ENCODE results near the gene ZBTB14.

The ZBTB14 gene

DNA sequence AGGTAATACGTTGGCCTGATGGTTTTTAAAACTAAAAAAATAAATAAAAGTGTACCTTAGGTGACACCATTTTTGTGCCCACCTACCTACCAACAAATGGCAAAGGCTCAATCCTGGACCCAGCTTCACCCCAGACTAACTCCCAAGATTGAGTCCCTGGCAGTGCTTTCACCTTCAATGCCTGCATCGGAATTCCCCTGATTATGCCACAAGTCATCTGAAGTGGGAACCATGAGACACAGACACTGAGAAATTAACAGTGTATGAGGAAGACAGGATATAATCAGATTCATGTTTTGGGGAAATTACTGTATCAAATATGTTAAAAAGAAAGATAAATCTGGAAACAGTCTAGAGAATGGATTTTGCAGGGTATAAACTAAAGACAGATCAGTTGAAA lies 41.6 kb downstream of the ZBTB14 start:
- no peak overlapping the region for H3K27ac ChIP-seq (ENCODE audit: insufficient read depth, low read length, poor library complexity, severe bottlenecking)
- H3K9me3 ChIP-seq (ENCODE audit: control insufficient read depth, low read length), result no peaks in the 10 kb centered on the region
- DNase-seq, result no peak
- H3K27me3 ChIP-seq (replicated peaks; ENCODE audit: control insufficient read depth, insufficient read depth, low read length, poor library complexity, severe bottlenecking), result no peaks in the 10 kb centered on the region
- no peaks in the 10 kb centered on the region for H3K4me1 ChIP-seq (ENCODE audit: control insufficient read depth, insufficient read depth, low read length, poor library complexity, severe bottlenecking)
- H3K4me3 ChIP-seq (ENCODE audit: insufficient read depth, low read depth, low read length, poor library complexity, severe bottlenecking), result no peak overlapping the region
- no peaks in the 10 kb centered on the region for H3K36me3 ChIP-seq (ENCODE audit: control insufficient read depth, insufficient read depth, low read length)

DNA sequence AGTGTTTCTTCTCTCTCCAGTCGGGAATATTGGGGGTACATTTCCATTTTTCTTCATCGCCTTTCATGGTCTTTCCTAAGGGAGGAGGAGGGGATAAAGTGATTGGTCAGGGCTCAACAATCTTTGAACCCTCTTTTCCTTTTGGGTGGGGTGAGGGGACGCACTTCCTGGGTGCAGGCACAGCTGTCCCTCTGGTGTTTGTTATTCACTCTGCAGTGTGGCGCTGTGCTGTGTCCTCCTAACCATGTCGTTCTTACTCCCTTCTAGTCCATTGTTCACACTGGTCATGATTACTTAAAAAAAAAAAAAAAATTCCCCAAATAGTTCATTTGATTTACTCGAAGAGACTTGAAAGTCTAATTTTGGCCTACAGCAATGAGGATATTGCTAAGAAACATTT lies 44.4 kb downstream of the ZBTB14 start:
- Histone ChIP-seq H3K9me3 (ENCODE audit: control insufficient read depth, low read length) (no peaks in the 10 kb centered on the region), H3K4me1 (ENCODE audit: control insufficient read depth, insufficient read depth, low read length, poor library complexity, severe bottlenecking) (no peaks in the 10 kb centered on the region), H3K4me3 (ENCODE audit: insufficient read depth, low read depth, low read length, poor library complexity, severe bottlenecking) (no peak overlapping the region), H3K27ac (ENCODE audit: insufficient read depth, low read length, poor library complexity, severe bottlenecking) (no peak overlapping the region), H3K36me3 (ENCODE audit: control insufficient read depth, insufficient read depth, low read length) (no peaks in the 10 kb centered on the region), H3K27me3 (replicated peaks; ENCODE audit: control insufficient read depth, insufficient read depth, low read length, poor library complexity, severe bottlenecking) (no peaks in the 10 kb centered on the region)
- DNase-seq, result no peak

DNA sequence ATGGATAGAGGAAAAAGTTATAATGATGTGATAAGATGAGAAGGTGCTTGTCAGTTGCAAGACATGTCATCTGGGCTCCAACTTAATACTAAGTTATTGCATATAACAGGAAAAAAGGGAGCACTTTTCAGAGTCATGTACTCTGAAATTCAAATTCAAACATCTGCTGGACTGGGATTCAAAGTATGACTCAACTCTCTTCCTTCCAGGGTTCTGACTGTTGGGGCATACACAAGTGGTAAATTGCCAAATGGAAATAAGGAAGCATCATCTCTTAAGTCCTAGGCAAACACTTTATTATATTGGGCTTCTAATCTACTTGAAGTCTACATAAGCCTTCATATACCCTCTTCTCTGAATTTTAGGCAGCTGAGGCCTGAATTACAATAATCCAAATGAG lies 44.9 kb downstream of the ZBTB14 start:
- H3K9me3 ChIP-seq (ENCODE audit: control insufficient read depth, low read length), result no peaks in the 10 kb centered on the region
- DNase-seq, result no peak
- no peaks in the 10 kb centered on the region for H3K4me1 ChIP-seq (ENCODE audit: control insufficient read depth, insufficient read depth, low read length, poor library complexity, severe bottlenecking)
- H3K4me3 ChIP-seq (ENCODE audit: insufficient read depth, low read depth, low read length, poor library complexity, severe bottlenecking), result no peak overlapping the region
- H3K27ac ChIP-seq (ENCODE audit: insufficient read depth, low read length, poor library complexity, severe bottlenecking), result no peak overlapping the region
- H3K36me3 ChIP-seq (ENCODE audit: control insufficient read depth, insufficient read depth, low read length), result no peaks in the 10 kb centered on the region
- no peaks in the 10 kb centered on the region for H3K27me3 ChIP-seq (replicated peaks; ENCODE audit: control insufficient read depth, insufficient read depth, low read length, poor library complexity, severe bottlenecking)

DNA sequence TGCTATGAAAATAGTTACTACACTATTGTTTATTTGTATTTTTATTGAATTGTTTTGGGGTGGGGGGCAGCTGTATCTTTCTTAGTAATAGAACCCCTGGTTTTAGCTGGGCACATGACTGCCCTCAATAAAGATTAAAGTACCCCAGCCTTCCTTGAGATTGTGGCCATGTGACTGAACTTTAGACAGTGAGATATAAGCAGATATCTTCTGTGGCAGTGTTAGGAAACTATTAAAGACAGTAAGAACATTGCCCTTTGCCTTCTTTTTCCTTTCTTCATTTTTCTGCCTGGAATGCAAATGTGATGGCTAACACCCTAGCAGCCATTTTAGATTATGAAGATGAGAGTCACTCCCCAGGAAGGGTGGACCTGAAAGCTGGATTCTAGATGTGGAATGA lies 50.6 kb downstream of the ZBTB14 start:
- H3K9me3 ChIP-seq (ENCODE audit: control insufficient read depth, low read length), result no peaks in the 10 kb centered on the region
- no peaks in the 10 kb centered on the region for H3K27me3 ChIP-seq (replicated peaks; ENCODE audit: control insufficient read depth, insufficient read depth, low read length, poor library complexity, severe bottlenecking)
- H3K4me1 ChIP-seq (ENCODE audit: control insufficient read depth, insufficient read depth, low read length, poor library complexity, severe bottlenecking), result no peaks in the 10 kb centered on the region
- no peak overlapping the region for H3K27ac ChIP-seq (ENCODE audit: insufficient read depth, low read length, poor library complexity, severe bottlenecking)
- H3K36me3 ChIP-seq (ENCODE audit: control insufficient read depth, insufficient read depth, low read length), result peaks cover 7% of the 10 kb centered on the region
- DNase-seq, result no peak
- H3K4me3 ChIP-seq (ENCODE audit: insufficient read depth, low read depth, low read length, poor library complexity, severe bottlenecking), result no peak overlapping the region

DNA sequence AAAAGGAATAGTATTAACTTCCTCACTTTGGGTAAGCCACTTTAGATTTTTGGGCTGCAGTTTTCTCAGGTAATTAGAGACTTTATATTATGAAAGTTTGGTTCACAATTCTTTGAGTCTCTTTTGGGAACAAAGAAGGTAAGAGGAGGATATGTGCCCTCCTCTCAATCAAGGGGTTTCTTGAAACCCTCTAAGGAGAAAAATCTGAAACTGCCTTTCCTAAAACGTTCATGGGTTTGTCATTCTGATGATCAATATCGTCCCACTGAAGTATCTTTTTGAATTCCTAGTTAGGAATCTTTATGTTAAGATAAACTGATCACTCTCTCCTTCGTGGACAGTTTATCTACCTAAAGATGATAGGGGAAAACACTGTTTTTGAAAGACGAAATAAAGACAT lies 56.1 kb downstream of the ZBTB14 start:
- H3K27ac ChIP-seq (ENCODE audit: insufficient read depth, low read length, poor library complexity, severe bottlenecking), result no peak overlapping the region
- no peak for DNase-seq
- H3K4me3 ChIP-seq (ENCODE audit: insufficient read depth, low read depth, low read length, poor library complexity, severe bottlenecking), result no peak overlapping the region
- no peaks in the 10 kb centered on the region for H3K9me3 ChIP-seq (ENCODE audit: control insufficient read depth, low read length)
- H3K27me3 ChIP-seq (replicated peaks; ENCODE audit: control insufficient read depth, insufficient read depth, low read length, poor library complexity, severe bottlenecking), result no peaks in the 10 kb centered on the region
- H3K36me3 ChIP-seq (ENCODE audit: control insufficient read depth, insufficient read depth, low read length), result peaks cover 7% of the 10 kb centered on the region
- H3K4me1 ChIP-seq (ENCODE audit: control insufficient read depth, insufficient read depth, low read length, poor library complexity, severe bottlenecking), result peaks cover 21% of the 10 kb centered on the region

All from effector memory CD4-positive, alpha-beta T cell (primary cell).